Thymus (tissue), 11 donors: ENCODE data around the gene WDR64. TPM values are rescaled to one million over a fixed set of nuclear protein-coding genes. Genes with fewer than 3 reads are reported as not detected.

Experiments used
- DNase-seq, 9 donors: peaks; one replicate each; pipeline ENCODE4 v3.0.0-alpha.2; 2013; ENCODE audit warnings: low spot score in 9 of 9, low read depth in 6 of 9, missing footprints in 1 of 9
- H3K27ac ChIP-seq, 2 donors: one replicate each; pipeline ENCODE4 v1.5.1; 2013; ENCODE audit warnings: control low read depth in 1 of 2, low read depth in 1 of 2, low read length in 1 of 2, mild to moderate bottlenecking in 1 of 2, moderate library complexity in 1 of 2
- H3K27me3 ChIP-seq, 2 donors: one replicate each; pipeline ENCODE4 v1.5.1; 2013; ENCODE audit warnings: low read length in 1 of 2; ENCODE audit not compliant: control insufficient read depth in 2 of 2, insufficient read depth in 1 of 2
- H3K36me3 ChIP-seq, 2 donors: one replicate each; pipeline ENCODE4 v1.5.1; 2013; ENCODE audit warnings: low read length in 1 of 2, mild to moderate bottlenecking in 1 of 2, moderate library complexity in 1 of 2; ENCODE audit not compliant: control insufficient read depth in 2 of 2, insufficient read depth in 2 of 2
- H3K4me1 ChIP-seq, 2 donors: one replicate each; pipeline ENCODE4 v1.5.1; 2013; ENCODE audit warnings: low read length in 2 of 2; ENCODE audit not compliant: control insufficient read depth in 2 of 2, insufficient read depth in 2 of 2
- H3K4me3 ChIP-seq, 2 donors: one replicate each; pipeline ENCODE4 v1.5.1; 2013; ENCODE audit warnings: low read length in 2 of 2, control low read depth in 1 of 2, mild to moderate bottlenecking in 1 of 2
- H3K9me3 ChIP-seq, 2 donors: one replicate each; pipeline ENCODE4 v1.5.1; 2013; ENCODE audit warnings: low read length in 1 of 2, mild to moderate bottlenecking in 1 of 2; ENCODE audit not compliant: control insufficient read depth in 2 of 2, insufficient read depth in 1 of 2
- WGBS: extraction: QIAGEN DNeasy Blood & Tissue Kit; methylation state at CpG from one replicate; pipeline ENCODE4 v1.1.7; 2013; 5-methylcytosine and 5-hydroxymethylcytosine counted together
- polyA plus RNA-seq: library from polyadenylated mRNA; stranded (reverse); fragments of 200-250 nt; gene quantifications from one replicate; pipeline ENCODE4 v1.2.3, GENCODE V29; 2013
- total RNA-seq: library from RNA; stranded (reverse); fragments of 120-200 nt; gene quantifications from one replicate; pipeline ENCODE4 v1.2.4, GENCODE V29; 2013
- donor health status: healthy.

Gene WDR64
- total and polyA plus RNA-seq, 2 donors: 0.14 TPM

- 96% methylated on average over 2 of the region's 2 CpGs for whole genome bisulfite sequencing
Observed at GRCh38 chr1:241682921-241683320, 30.8 kb downstream of the WDR64 start.

DNA sequence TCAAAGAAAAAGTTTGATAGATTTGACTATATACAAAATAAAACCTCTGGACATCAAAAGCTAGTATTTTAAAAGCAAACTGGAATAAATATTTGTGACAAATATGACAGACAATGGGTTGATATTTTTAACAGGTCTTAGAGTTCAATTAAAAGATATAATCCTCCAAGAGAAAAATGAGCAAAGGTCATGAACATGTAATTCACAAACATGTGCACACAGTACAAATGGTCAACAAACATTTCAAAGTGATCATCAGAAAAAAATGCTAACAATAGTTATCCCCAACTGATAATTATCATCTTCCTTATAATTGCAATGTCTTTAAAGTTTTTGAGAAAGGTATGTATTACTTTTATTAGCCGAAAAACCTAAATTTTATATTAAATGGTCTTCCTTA, 32.0 kb downstream of the WDR64 start:
- 97% methylated on average over 1 of the region's 1 CpG for WGBS

More at GRCh38 chr1:241682921-241683320, 30.8 kb downstream of the WDR64 start:
- DNase-seq: no peak
- Histone ChIP-seq H3K27me3 (no peaks in the 10 kb centered on the region), H3K9me3 (no peaks in the 10 kb centered on the region), H3K4me1 (peaks cover 0 to 8% of the 10 kb centered on the region in 2 donors), H3K4me3 (no peak overlapping the region), H3K36me3 (no peaks in the 10 kb centered on the region), H3K27ac (no peak overlapping the region)

GRCh38 chr1:241688940-241689368, 36.9 kb downstream of the WDR64 start:
- no peak for DNase-seq
- 54% methylated on average over 2 of the region's 2 CpGs for WGBS
- Histone ChIP-seq H3K27ac (no peak overlapping the region), H3K36me3 (no peaks in the 10 kb centered on the region), H3K9me3 (no peaks in the 10 kb centered on the region), H3K27me3 (no peaks in the 10 kb centered on the region), H3K4me1 (no peaks in the 10 kb centered on the region), H3K4me3 (no peak overlapping the region)

More for the DNA sequence above, 32.0 kb downstream of the WDR64 start:
- Histone ChIP-seq H3K9me3 (no peaks in the 10 kb centered on the region), H3K27ac (no peak overlapping the region), H3K4me3 (no peak overlapping the region), H3K27me3 (no peaks in the 10 kb centered on the region), H3K36me3 (no peaks in the 10 kb centered on the region), H3K4me1 (peaks cover 0 to 2% of the 10 kb centered on the region in 2 donors)
- DNase-seq: no peak

GRCh38 chr1:241695246-241696171, 43.4 kb downstream of the WDR64 start:
- H3K4me3 ChIP-seq: no peak overlapping the region
- H3K4me1 ChIP-seq: no peaks in the 10 kb centered on the region
- no peaks in the 10 kb centered on the region for H3K36me3 ChIP-seq
- 94% methylated on average over 9 of the region's 9 CpGs for WGBS
- no peak overlapping the region for H3K27ac ChIP-seq
- H3K27me3 ChIP-seq: no peaks in the 10 kb centered on the region
- DNase-seq: no peak
- no peaks in the 10 kb centered on the region for H3K9me3 ChIP-seq

DNA sequence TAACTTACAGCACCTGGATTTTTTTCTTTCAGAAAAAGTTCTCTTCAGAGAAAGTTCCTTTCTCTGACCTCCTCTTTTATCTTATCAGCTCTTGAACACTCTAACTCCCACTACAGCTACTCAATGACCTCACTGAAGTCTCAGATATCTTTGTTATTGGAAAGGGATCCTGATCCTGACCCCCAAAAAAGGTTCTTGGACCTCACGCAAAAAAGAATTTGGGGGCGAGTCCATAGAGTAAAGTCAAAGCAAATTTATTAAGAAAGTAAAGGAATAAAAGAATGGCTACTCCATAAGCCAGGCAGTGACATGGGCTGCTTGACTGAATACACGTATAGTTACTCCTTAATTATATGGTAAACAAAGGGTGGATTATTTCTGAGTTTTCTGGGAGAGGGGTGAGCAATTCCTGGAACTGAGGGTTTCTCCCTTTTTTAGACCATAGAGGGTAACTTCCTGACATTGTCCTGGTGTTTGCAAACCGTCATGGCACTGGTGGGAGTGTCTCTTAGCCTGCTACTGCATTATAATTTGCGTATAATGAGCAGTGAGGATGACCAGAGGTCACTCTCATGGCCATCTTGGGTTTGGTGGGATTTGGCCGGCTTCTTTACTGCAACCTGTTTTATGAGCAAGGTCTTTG, 44.2 kb downstream of the WDR64 start:
- no peaks in the 10 kb centered on the region for H3K4me1 ChIP-seq
- DNase-seq: no peak
- no peaks in the 10 kb centered on the region for H3K9me3 ChIP-seq
- no peaks in the 10 kb centered on the region for H3K36me3 ChIP-seq
- H3K4me3 ChIP-seq: no peak overlapping the region
- no peak overlapping the region for H3K27ac ChIP-seq
- H3K27me3 ChIP-seq: no peaks in the 10 kb centered on the region
- WGBS: 85% methylated on average over 6 of the region's 6 CpGs

- no peak for DNase-seq
- Histone ChIP-seq H3K9me3 (no peaks in the 10 kb centered on the region), H3K27me3 (no peaks in the 10 kb centered on the region), H3K27ac (no peak overlapping the region), H3K4me3 (no peak overlapping the region), H3K4me1 (no peaks in the 10 kb centered on the region), H3K36me3 (no peaks in the 10 kb centered on the region)
- 94% methylated on average over 4 of the region's 4 CpGs for WGBS
Observed at GRCh38 chr1:241696815-241697639, 44.9 kb downstream of the WDR64 start.

- H3K36me3 ChIP-seq: no peaks in the 10 kb centered on the region
- H3K9me3 ChIP-seq: no peaks in the 10 kb centered on the region
- no peaks in the 10 kb centered on the region for H3K4me1 ChIP-seq
- no peak overlapping the region for H3K27ac ChIP-seq
- DNase-seq: no peak
- over 99% methylated on average over 2 of the region's 2 CpGs for WGBS
- H3K27me3 ChIP-seq: no peaks in the 10 kb centered on the region
- no peak overlapping the region for H3K4me3 ChIP-seq
Observed at GRCh38 chr1:241697640-241698018, 45.5 kb downstream of the WDR64 start.

GRCh38 chr1:241698177-241698576, 46.1 kb downstream of the WDR64 start:
- Histone ChIP-seq H3K36me3 (no peaks in the 10 kb centered on the region), H3K4me1 (no peaks in the 10 kb centered on the region)
- 94% methylated on average over 2 of the region's 2 CpGs for WGBS

More at GRCh38 chr1:241698177-241698576, 46.1 kb downstream of the WDR64 start:
- H3K27me3 ChIP-seq: no peaks in the 10 kb centered on the region
- no peaks in the 10 kb centered on the region for H3K9me3 ChIP-seq
- H3K27ac ChIP-seq: no peak overlapping the region
- H3K4me3 ChIP-seq: no peak overlapping the region
- DNase-seq: no peak
